ENCODE results near the gene SPRED2. TPM values are rescaled to one million over a fixed set of nuclear protein-coding genes. Genes with fewer than 3 reads are reported as not detected.
A peak's percentile ranks its signal among the peaks of the same experiment; 100 is the strongest.

The SPRED2 gene
- total and polyA plus RNA-seq, 4 donors, result 6.7 to 7.5 (median 7.1) TPM

DNA sequence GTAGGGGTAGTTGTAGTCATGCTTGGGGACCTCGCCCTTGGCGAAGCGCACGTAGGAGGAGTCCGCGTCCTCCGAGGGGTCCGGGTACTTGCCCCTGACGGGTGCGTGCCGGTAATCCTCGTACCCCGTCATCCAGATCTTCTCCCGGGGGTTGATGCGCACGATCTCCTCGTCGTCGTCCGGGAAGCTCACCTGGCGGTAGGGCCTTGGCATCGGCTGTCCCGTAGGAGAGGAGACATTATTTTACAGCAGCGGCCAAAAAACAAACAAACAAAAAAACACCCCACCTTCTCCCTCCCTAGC is 118.5 kb downstream of the SPRED2 start:
- Histone ChIP-seq H3K9me3 (ENCODE audit: control insufficient read depth in 4 of 4, low read length in 3 of 4) (no peaks in the 10 kb centered on the region), H3K9ac (ENCODE audit: low read depth in 1 of 2, low read length in 2 of 2) (no peak overlapping the region), H3K36me3 (ENCODE audit: control insufficient read depth in 4 of 4, insufficient read depth in 3 of 4, low read depth in 1 of 4, low read length in 3 of 4) (peaks cover 8 to 43% (median 29%) of the 10 kb centered on the region in 4 donors), H3K4me1 (ENCODE audit: control insufficient read depth in 4 of 4, insufficient read depth in 4 of 4, low read length in 3 of 4) (peaks cover 0 to 5% (median 0%) of the 10 kb centered on the region in 4 donors), H3K27me3 (ENCODE audit: control insufficient read depth in 4 of 4, insufficient read depth in 4 of 4, low read length in 3 of 4) (no peaks in the 10 kb centered on the region), H3K4me3 (ENCODE audit: low read depth in 1 of 3, low read length in 3 of 3) (no peak overlapping the region), H3K27ac (ENCODE audit: low read depth in 1 of 2, low read length in 2 of 2) (no peak overlapping the region)
- WGBS, result 97% methylated on average over 24 of the region's 24 CpGs
- no peak for DNase-seq (ENCODE audit: low spot score)
- TF ChIP-seq JUND (IDR thresholded peaks at IDR 0.05) (no peak), TAF1 (conservative IDR thresholded peaks at IDR 0.05) (no peak), HNF4A (conservative IDR thresholded peaks at IDR 0.05) (no peak), YY1 (IDR thresholded peaks at IDR 0.05) (no peak), NR2F2 (IDR thresholded peaks at IDR 0.05) (no peak), HNF4G (IDR thresholded peaks at IDR 0.05) (no peak), FOXA1 (IDR thresholded peaks at IDR 0.05) (no peak), RAD21 (IDR thresholded peaks at IDR 0.05) (no peak), SP1 (IDR thresholded peaks at IDR 0.05) (no peak), EGR1 (IDR thresholded peaks at IDR 0.05; ENCODE audit: low read depth in 2 of 2) (no peak), FOXA2 (IDR thresholded peaks at IDR 0.05) (no peak)
- TF ChIP-seq, protein P1, sequence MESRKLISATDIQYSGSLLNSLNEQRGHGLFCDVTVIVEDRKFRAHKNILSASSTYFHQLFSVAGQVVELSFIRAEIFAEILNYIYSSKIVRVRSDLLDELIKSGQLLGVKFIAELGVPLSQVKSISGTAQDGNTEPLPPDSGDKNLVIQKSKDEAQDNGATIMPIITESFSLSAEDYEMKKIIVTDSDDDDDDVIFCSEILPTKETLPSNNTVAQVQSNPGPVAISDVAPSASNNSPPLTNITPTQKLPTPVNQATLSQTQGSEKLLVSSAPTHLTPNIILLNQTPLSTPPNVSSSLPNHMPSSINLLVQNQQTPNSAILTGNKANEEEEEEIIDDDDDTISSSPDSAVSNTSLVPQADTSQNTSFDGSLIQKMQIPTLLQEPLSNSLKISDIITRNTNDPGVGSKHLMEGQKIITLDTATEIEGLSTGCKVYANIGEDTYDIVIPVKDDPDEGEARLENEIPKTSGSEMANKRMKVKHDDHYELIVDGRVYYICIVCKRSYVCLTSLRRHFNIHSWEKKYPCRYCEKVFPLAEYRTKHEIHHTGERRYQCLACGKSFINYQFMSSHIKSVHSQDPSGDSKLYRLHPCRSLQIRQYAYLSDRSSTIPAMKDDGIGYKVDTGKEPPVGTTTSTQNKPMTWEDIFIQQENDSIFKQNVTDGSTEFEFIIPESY (IDR thresholded peaks at IDR 0.05), result no peak
- TF ChIP-seq, protein P2, sequence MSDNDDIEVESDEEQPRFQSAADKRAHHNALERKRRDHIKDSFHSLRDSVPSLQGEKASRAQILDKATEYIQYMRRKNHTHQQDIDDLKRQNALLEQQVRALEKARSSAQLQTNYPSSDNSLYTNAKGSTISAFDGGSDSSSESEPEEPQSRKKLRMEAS (IDR thresholded peaks at IDR 0.05), result no peak
- TF ChIP-seq, protein P3, sequence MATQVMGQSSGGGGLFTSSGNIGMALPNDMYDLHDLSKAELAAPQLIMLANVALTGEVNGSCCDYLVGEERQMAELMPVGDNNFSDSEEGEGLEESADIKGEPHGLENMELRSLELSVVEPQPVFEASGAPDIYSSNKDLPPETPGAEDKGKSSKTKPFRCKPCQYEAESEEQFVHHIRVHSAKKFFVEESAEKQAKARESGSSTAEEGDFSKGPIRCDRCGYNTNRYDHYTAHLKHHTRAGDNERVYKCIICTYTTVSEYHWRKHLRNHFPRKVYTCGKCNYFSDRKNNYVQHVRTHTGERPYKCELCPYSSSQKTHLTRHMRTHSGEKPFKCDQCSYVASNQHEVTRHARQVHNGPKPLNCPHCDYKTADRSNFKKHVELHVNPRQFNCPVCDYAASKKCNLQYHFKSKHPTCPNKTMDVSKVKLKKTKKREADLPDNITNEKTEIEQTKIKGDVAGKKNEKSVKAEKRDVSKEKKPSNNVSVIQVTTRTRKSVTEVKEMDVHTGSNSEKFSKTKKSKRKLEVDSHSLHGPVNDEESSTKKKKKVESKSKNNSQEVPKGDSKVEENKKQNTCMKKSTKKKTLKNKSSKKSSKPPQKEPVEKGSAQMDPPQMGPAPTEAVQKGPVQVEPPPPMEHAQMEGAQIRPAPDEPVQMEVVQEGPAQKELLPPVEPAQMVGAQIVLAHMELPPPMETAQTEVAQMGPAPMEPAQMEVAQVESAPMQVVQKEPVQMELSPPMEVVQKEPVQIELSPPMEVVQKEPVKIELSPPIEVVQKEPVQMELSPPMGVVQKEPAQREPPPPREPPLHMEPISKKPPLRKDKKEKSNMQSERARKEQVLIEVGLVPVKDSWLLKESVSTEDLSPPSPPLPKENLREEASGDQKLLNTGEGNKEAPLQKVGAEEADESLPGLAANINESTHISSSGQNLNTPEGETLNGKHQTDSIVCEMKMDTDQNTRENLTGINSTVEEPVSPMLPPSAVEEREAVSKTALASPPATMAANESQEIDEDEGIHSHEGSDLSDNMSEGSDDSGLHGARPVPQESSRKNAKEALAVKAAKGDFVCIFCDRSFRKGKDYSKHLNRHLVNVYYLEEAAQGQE (IDR thresholded peaks at IDR 0.05), result no peak
- TF ChIP-seq, protein P4, sequence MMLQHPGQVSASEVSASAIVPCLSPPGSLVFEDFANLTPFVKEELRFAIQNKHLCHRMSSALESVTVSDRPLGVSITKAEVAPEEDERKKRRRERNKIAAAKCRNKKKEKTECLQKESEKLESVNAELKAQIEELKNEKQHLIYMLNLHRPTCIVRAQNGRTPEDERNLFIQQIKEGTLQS (IDR thresholded peaks at IDR 0.05), result no peak

DNA sequence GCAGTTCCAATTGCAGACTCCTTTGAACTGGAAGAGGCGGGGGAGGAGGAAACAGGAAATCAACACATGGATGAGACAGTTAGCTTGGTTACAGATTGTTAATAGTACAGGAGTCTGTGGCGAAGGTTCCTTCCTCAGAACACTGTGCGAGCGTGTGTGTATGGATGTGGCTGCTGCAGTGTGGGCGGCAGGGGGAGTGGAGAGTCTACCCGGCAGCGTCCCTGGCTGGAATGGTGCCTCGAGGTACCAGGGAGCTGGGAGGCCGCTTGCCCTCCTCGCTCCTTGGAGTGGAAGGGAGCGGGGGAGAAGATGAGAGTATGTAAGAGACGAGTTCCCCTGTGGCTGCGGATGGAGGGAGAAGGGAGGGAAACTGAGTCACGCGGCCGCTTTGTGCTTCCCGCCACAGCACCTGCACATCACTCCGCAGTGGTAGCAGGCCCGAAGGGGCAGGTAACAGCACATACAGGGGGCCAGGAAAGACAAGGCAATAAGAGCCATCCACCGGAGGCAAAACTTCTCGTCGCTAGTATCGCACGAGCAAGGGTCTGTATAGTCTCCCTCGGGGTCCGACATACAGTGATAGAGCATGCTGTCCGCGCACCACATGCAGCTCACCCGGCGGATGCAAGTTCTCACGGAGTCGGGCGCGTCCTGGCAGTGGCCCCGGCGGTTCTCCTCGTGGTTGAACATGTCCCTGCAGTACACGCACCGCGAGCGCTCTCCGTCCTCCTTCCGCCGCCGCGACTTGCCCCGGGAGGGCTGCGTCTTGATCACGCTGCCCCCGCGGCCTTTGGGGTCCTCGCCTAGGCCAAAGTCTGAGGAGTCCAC is 119.1 kb downstream of the SPRED2 start:
- Histone ChIP-seq H3K9me3 (ENCODE audit: control insufficient read depth in 4 of 4, low read length in 3 of 4) (no peaks in the 10 kb centered on the region), H3K36me3 (ENCODE audit: control insufficient read depth in 4 of 4, insufficient read depth in 3 of 4, low read depth in 1 of 4, low read length in 3 of 4) (peaks cover 8 to 43% (median 29%) of the 10 kb centered on the region in 4 donors), H3K9ac (ENCODE audit: low read depth in 1 of 2, low read length in 2 of 2) (no peak overlapping the region), H3K27ac (ENCODE audit: low read depth in 1 of 2, low read length in 2 of 2) (no peak overlapping the region), H3K4me1 (ENCODE audit: control insufficient read depth in 4 of 4, insufficient read depth in 4 of 4, low read length in 3 of 4) (peaks cover 0 to 5% (median 0%) of the 10 kb centered on the region in 4 donors), H3K27me3 (ENCODE audit: control insufficient read depth in 4 of 4, insufficient read depth in 4 of 4, low read length in 3 of 4) (no peaks in the 10 kb centered on the region), H3K4me3 (ENCODE audit: low read depth in 1 of 3, low read length in 3 of 3) (no peak overlapping the region)
- TF ChIP-seq RAD21 (IDR thresholded peaks at IDR 0.05), result peak in 1 of 2 donors; percentile 18
- no peak for TF ChIP-seq YY1 (IDR thresholded peaks at IDR 0.05)
- WGBS, result 94% methylated on average over 52 of the region's 52 CpGs
- DNase-seq (ENCODE audit: low spot score), result no peak
